KMS-11 (cell line): ENCODE data around the gene PDE6A.

Experiments
- H2AFZ ChIP-seq: fragments of 200-600 bp; sonication (generic); 2 replicates; pipeline ENCODE4 v1.6.1; 2016; ENCODE audit warnings: antibody characterized with exemption, mixed run types, low read depth
- H3K27ac ChIP-seq: fragments of 200-600 bp; sonication (generic); 2 replicates; pipeline ENCODE4 v1.6.1; 2016; ENCODE audit warnings: mild to moderate bottlenecking, mixed run types
- H3K27me3 ChIP-seq: fragments of 200-600 bp; sonication (generic); 2 replicates; pipeline ENCODE4 v1.6.1; 2017; ENCODE audit warnings: mild to moderate bottlenecking, low read depth, mixed run types, moderate library complexity; ENCODE audit not compliant: insufficient read depth
- H3K36me3 ChIP-seq: fragments of 200-600 bp; sonication (generic); 2 replicates; pipeline ENCODE4 v1.6.1; 2017; ENCODE audit warnings: mild to moderate bottlenecking, mixed run types; ENCODE audit not compliant: insufficient read depth
- H3K4me1 ChIP-seq: fragments of 200-600 bp; sonication (generic); 2 replicates; pipeline ENCODE4 v1.6.1; 2016; ENCODE audit warnings: mild to moderate bottlenecking, low read depth, mixed run types; ENCODE audit not compliant: poor library complexity, severe bottlenecking
- H3K4me2 ChIP-seq: fragments of 200-600 bp; sonication (generic); 2 replicates; pipeline ENCODE4 v1.7.0; 2016; ENCODE audit warnings: mild to moderate bottlenecking, mixed run types
- H3K4me3 ChIP-seq: fragments of 200-600 bp; sonication (generic); IDR thresholded peaks from 2 replicates; pipeline ENCODE4 v1.6.1; 2017; ENCODE audit warnings: low read depth, low read length, mixed read lengths; ENCODE audit not compliant: insufficient read depth
- H3K79me2 ChIP-seq: fragments of 200-600 bp; sonication (generic); 2 replicates; pipeline ENCODE4 v1.6.1; 2016; ENCODE audit warnings: low read depth, mixed run types; ENCODE audit not compliant: insufficient read depth
- H3K9ac ChIP-seq: fragments of 200-600 bp; sonication (generic); 2 replicates; pipeline ENCODE4 v1.6.1; 2016; ENCODE audit warnings: mild to moderate bottlenecking, mixed run types
- H4K20me1 ChIP-seq: fragments of 200-600 bp; sonication (generic); 2 replicates; pipeline ENCODE4 v1.6.1; 2016; ENCODE audit warnings: mild to moderate bottlenecking, mixed run types; ENCODE audit not compliant: insufficient read depth
- TF ChIP-seq, protein P1 (sequence below): fragments of 200-600 bp; sonication (generic); conservative IDR thresholded peaks from 2 replicates; pipeline ENCODE4 v1.6.1; 2017; ENCODE audit warnings: low read depth, mild to moderate bottlenecking, antibody characterized with exemption, low read length, moderate library complexity, mixed read lengths

Gene PDE6A

DNA sequence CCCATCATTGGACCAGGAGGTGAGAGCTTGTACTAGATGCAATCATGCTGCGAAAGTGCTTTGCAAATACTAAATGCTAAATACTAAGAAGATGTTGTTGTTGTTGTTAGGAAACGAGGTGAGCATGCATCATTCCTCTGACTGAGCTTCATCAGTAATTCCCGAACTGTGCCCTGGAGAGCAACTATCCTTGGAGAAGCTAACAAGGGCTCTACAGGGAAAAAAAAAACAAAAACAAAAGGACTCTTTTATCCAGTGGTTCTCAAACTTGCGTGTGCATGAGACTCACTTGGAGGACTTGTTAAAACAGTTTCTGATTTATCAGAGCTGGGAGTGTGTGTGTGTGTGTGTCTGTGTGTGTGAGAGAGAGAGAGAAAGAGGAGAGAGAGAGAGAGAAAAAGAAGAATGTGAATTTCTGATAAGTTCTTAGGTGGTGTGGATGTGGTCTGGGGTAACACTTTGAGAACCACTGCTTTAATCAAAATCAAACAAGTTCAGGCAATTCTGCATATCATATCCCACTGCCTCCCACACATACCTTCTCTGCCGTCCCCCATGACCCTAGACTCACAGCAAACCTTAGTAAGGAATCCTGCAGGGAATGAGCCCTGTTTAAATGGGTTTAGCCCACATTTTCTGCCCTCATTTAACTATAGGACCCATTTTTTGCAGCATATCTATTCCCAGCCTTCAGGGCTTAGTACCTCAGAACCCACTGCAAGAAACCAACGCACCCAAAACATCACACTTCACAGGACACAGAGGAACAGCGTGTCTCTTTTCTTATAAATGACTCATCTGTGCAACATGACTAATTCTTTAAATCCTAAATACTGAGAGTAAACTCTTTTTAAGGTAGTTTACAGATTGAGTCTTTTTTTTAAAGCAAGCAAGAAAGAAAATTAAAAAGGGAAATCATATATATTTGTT lies 48.9 kb downstream of the PDE6A start:
- no peaks in the 10 kb centered on the region for H3K36me3 ChIP-seq
- TF ChIP-seq, protein P1, sequence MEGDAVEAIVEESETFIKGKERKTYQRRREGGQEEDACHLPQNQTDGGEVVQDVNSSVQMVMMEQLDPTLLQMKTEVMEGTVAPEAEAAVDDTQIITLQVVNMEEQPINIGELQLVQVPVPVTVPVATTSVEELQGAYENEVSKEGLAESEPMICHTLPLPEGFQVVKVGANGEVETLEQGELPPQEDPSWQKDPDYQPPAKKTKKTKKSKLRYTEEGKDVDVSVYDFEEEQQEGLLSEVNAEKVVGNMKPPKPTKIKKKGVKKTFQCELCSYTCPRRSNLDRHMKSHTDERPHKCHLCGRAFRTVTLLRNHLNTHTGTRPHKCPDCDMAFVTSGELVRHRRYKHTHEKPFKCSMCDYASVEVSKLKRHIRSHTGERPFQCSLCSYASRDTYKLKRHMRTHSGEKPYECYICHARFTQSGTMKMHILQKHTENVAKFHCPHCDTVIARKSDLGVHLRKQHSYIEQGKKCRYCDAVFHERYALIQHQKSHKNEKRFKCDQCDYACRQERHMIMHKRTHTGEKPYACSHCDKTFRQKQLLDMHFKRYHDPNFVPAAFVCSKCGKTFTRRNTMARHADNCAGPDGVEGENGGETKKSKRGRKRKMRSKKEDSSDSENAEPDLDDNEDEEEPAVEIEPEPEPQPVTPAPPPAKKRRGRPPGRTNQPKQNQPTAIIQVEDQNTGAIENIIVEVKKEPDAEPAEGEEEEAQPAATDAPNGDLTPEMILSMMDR, result no peak
- H3K4me3 ChIP-seq, result no peak overlapping the region
- H2AFZ ChIP-seq, result no peak overlapping the region
- peaks cover 4% of the 10 kb centered on the region for H3K4me1 ChIP-seq
- H3K79me2 ChIP-seq, result no peaks in the 10 kb centered on the region
- no peak overlapping the region for H3K4me2 ChIP-seq
- no peak overlapping the region for H3K27ac ChIP-seq
- no peaks in the 10 kb centered on the region for H3K27me3 ChIP-seq
- H4K20me1 ChIP-seq, result no peaks in the 10 kb centered on the region
- H3K9ac ChIP-seq, result no peak overlapping the region

DNA sequence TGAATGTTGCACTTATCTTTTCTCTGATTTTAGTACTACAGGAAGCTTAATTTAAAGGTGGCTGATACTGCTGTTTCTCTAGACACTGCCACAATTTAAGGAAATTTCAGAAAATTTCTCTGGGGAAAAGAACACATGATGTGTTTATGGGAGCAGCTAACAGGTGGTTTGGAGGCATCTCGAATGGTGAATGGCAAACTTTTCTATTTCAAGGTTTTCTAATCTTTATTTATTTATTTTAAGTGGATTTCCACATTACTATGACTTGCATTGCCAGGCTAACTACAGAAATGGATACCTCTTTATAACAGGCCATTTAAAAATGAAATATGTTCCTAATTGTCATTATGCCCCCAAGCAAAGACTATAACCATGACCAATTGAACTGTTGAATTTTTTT lies 50.4 kb downstream of the PDE6A start:
- H3K9ac ChIP-seq, result no peak overlapping the region
- H3K27ac ChIP-seq, result no peak overlapping the region
- no peak overlapping the region for H2AFZ ChIP-seq
- H3K4me3 ChIP-seq, result no peak overlapping the region
- TF ChIP-seq, protein P1, result no peak
- no peaks in the 10 kb centered on the region for H3K36me3 ChIP-seq
- no peaks in the 10 kb centered on the region for H4K20me1 ChIP-seq
- no peaks in the 10 kb centered on the region for H3K79me2 ChIP-seq
- H3K27me3 ChIP-seq, result no peaks in the 10 kb centered on the region
- no peak overlapping the region for H3K4me2 ChIP-seq
- no peaks in the 10 kb centered on the region for H3K4me1 ChIP-seq

DNA sequence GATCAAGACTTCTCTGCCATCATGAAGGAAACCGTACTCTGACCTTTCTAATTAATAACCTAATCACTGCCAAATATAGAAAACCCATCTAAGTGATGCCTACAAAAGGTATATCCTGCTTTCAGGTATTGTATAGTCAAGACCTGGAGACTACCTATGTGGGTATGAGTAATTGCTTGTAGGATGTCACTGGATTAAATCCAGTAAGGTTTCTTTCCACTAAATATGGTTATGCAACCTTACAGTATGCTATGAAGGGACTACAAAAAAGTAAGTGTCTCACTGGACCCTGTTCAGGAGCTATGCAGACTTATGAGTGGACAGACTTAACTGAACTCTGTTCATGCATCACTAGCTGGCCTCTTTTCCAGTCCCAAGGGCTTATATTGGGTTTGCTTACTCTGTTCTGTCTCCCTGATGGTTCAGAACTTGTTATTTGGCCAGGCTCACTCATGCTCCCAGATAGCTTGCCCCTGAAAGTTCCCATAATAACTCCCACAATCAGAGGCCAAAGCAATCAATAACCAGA lies 51.1 kb downstream of the PDE6A start:
- Histone ChIP-seq H4K20me1 (no peaks in the 10 kb centered on the region), H3K9ac (no peak overlapping the region), H3K27me3 (no peaks in the 10 kb centered on the region), H3K36me3 (no peaks in the 10 kb centered on the region), H3K79me2 (no peaks in the 10 kb centered on the region), H3K27ac (no peak overlapping the region), H3K4me2 (no peak overlapping the region), H2AFZ (no peak overlapping the region), H3K4me3 (no peak overlapping the region), H3K4me1 (no peaks in the 10 kb centered on the region)
- TF ChIP-seq, protein P1, result no peak

DNA sequence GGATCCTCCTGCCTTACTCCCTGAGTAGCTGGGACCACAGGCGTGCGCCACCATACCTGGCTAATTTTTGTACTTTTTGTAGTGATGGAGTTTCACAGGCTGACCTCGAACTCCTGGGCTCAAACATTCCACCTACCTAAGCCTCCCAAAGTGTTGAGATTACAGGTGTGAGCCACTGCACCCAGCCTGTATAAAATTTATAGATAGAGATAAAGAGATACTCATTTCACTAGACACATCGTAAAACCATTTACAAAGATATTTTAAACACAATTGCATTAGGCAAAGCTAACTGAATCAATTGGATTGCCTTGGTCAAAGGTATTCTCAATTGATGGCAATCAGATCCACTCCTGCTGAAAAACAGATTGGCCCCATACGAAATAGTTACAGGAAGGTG lies 52.0 kb downstream of the PDE6A start:
- Histone ChIP-seq H3K27me3 (no peaks in the 10 kb centered on the region), H3K9ac (no peak overlapping the region), H3K4me2 (no peak overlapping the region), H4K20me1 (no peaks in the 10 kb centered on the region), H2AFZ (no peak overlapping the region), H3K4me1 (peaks cover 9% of the 10 kb centered on the region), H3K79me2 (no peaks in the 10 kb centered on the region), H3K4me3 (no peak overlapping the region), H3K36me3 (no peaks in the 10 kb centered on the region), H3K27ac (no peak overlapping the region)
- TF ChIP-seq, protein P1, result no peak
